ENCODE measurements around the gene DYNC1H1. TPM values are rescaled to one million over a fixed set of nuclear protein-coding genes. Genes with fewer than 3 reads are reported as not detected.

DYNC1H1 gene
- total and polyA plus RNA-seq, 2 of the 13 experiments (the other 11 are each of a cell fraction or from before 2014, with no cell fraction given): 74.4 to 239 TPM

DNA sequence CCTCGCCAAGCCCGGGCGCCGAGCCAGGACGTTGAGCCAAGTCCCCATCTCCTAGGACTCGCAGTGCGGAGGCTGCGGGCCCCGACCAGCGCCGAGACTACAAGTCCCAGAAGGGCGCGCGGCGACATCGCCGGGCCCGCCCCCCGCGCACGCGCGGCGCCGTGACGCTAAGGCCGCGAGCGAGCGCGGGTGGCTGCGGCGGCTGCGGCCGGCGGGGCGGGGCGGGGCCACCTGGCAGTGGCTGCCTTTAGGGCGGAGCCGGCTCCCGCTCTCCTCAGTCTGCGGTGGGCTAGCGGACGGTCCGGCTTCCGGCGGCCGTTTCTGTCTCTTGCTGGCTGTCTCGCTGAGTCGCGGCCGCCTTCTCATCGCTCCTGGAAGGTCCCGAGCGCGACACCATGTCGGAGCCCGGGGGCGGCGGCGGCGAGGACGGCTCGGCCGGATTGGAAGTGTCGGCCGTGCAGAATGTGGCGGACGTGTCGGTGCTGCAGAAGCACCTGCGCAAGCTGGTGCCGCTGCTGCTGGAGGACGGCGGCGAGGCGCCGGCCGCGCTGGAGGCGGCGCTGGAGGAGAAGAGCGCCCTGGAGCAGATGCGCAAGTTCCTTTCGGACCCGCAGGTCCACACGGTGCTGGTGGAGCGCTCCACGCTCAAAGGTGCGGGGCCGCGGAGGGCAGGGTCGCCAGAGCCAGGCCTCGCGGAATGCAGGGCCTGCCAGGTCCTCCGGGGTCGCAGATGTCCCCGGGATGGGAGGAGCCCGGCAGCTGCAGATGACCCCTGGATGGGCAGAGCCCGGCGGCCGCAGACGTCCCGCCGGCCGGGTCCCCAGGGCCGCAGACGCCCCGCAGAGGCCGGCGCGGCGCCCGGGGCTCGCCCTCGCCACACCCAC lies at the start of gene DYNC1H1 (continued):
- peak; percentile 91 for TF ChIP-seq NRL (CRISPR knock-in tag; IDR thresholded peaks at IDR 0.05; ENCODE audit: borderline replicate concordance)
- TF ChIP-seq ZNF768 (CRISPR knock-in tag; IDR thresholded peaks at IDR 0.05): peak; percentile 47; the same call in 1 of the 2 replicates
- peak; percentile 69; the same call in 1 of the 2 replicates for TF ChIP-seq MYPOP (CRISPR knock-in tag; IDR thresholded peaks at IDR 0.05)
- no peak for TF ChIP-seq GTF2F1 (IDR thresholded peaks at IDR 0.05; ENCODE audit: low read length)
- no peak for TF ChIP-seq ZBTB10 (CRISPR knock-in tag; IDR thresholded peaks at IDR 0.05; ENCODE audit: borderline replicate concordance)
- TF ChIP-seq FOXK2 (IDR thresholded peaks at IDR 0.05): no peak
- peak; percentile 93 for TF ChIP-seq POLR2AphosphoS5 (IDR thresholded peaks at IDR 0.05; ENCODE audit: low read depth, low read length)
- peak; percentile 75; the same call in 1 of the 2 replicates for TF ChIP-seq ZSCAN9 (CRISPR knock-in tag; IDR thresholded peaks at IDR 0.05; ENCODE audit: borderline replicate concordance)
- TF ChIP-seq ZNF891 (CRISPR knock-in tag; IDR thresholded peaks at IDR 0.05): peak; percentile 90
- TF ChIP-seq SP1 (IDR thresholded peaks at IDR 0.05): no peak
- peak; percentile 80 for TF ChIP-seq SP1 (CRISPR knock-in tag; IDR thresholded peaks at IDR 0.05)
- peak; percentile 75; the same call in 1 of the 2 replicates for TF ChIP-seq ZNF136 (CRISPR knock-in tag; IDR thresholded peaks at IDR 0.05; ENCODE audit: low read depth)
- 0 out of 2 replicates have a peak, but pooled peaks have one; percentile 59 for TF ChIP-seq ZNF724P (CRISPR knock-in tag; IDR thresholded peaks at IDR 0.05; ENCODE audit: borderline replicate concordance)
- peak; percentile 57; the same call in 1 of the 2 replicates for TF ChIP-seq EED (CRISPR knock-in tag; IDR thresholded peaks at IDR 0.05)
- TF ChIP-seq ZNF484 (CRISPR knock-in tag; IDR thresholded peaks at IDR 0.05; ENCODE audit: borderline replicate concordance, low read depth): no peak
- no peak for TF ChIP-seq CTCF (CRISPR knock-in tag; IDR thresholded peaks at IDR 0.05)
- TF ChIP-seq NAIF1 (CRISPR knock-in tag; IDR thresholded peaks at IDR 0.05; ENCODE audit: borderline replicate concordance): no peak
- peak; percentile 91 for TF ChIP-seq TAF1 (CRISPR knock-in tag; IDR thresholded peaks at IDR 0.05)
- TF ChIP-seq ZNF788 (CRISPR knock-in tag; IDR thresholded peaks at IDR 0.05; ENCODE audit: borderline replicate concordance): peak; percentile 60
- TF ChIP-seq MIER3 (CRISPR knock-in tag; IDR thresholded peaks at IDR 0.05; ENCODE audit: borderline replicate concordance): peak; percentile 19; the same call in 1 of the 2 replicates
- no peak for TF ChIP-seq RFX1 (IDR thresholded peaks at IDR 0.05)
- TF ChIP-seq ZNF776 (CRISPR knock-in tag; IDR thresholded peaks at IDR 0.05): peak; percentile 66; the same call in 1 of the 2 replicates
- TF ChIP-seq SMC3 (IDR thresholded peaks at IDR 0.05; ENCODE audit: low read length): no peak
- TF ChIP-seq, protein P1, sequence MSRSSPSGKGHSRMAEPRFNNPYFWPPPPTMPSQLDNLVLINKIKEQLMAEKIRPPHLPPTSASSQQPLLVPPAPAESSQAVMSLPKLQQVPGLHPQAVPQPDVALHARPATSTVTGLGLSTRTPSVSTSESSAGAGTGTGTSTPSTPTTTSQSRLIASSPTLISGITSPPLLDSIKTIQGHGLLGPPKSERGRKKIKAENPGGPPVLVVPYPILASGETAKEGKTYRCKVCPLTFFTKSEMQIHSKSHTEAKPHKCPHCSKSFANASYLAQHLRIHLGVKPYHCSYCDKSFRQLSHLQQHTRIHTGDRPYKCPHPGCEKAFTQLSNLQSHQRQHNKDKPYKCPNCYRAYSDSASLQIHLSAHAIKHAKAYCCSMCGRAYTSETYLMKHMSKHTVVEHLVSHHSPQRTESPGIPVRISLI (CRISPR knock-in tag; IDR thresholded peaks at IDR 0.05; ENCODE audit: borderline replicate concordance): peak; percentile 28; the same call in 1 of the 2 replicates
- TF ChIP-seq ESRRA (CRISPR knock-in tag; IDR thresholded peaks at IDR 0.05; ENCODE audit: low read depth): no peak
